Psoas muscle (tissue), 8 donors: ENCODE measurements around the gene PRDX2. TPM values are rescaled to one million over a fixed set of nuclear protein-coding genes. Genes with fewer than 3 reads are reported as not detected.

Experiments
- ATAC-seq, 4 donors: fragments of 200-7000 bp; cut with Tn5 transposase; one replicate each; pipeline ENCODE4 v1.9.1; 2020; ENCODE audit warnings: moderate library complexity in 3 of 4, mild to moderate bottlenecking in 2 of 4
- DNase-seq, 2 donors: peaks; one replicate each; pipeline ENCODE4 v3.0.0-alpha.2; 2020
- H3K27ac ChIP-seq: fragments of 200-600 bp; one replicate; pipeline ENCODE4 v1.8.0; 2022
- H3K27me3 ChIP-seq, 3 donors: fragments of 200-600 bp in 1 of 3; one replicate each; pipeline versions ENCODE4 v1.6.1 to v1.8.0; 2013 to 2022; ENCODE audit warnings: low read length in 2 of 3, mild to moderate bottlenecking in 2 of 3, moderate library complexity in 1 of 3; ENCODE audit not compliant: insufficient read depth in 3 of 3
- H3K36me3 ChIP-seq, 2 donors: fragments of 200-600 bp in 1 of 2; one replicate each; pipeline versions ENCODE4 v1.6.1 to v1.8.0; 2013 to 2022; ENCODE audit warnings: low read depth in 1 of 2, mild to moderate bottlenecking in 1 of 2, moderate library complexity in 1 of 2; ENCODE audit not compliant: insufficient read depth in 1 of 2
- H3K4me1 ChIP-seq: fragments of 200-600 bp; one replicate; pipeline ENCODE4 v1.8.0; 2022
- H3K4me3 ChIP-seq: fragments of 200-600 bp; one replicate; pipeline ENCODE4 v1.8.0; 2022; ENCODE audit warnings: mild to moderate bottlenecking
- H3K9me3 ChIP-seq: fragments of 200-600 bp; one replicate; pipeline ENCODE4 v1.8.0; 2022
- CTCF ChIP-seq: fragments of 200-600 bp; IDR thresholded peaks from one replicate; pipeline ENCODE4 v1.8.0; 2022; ENCODE audit warnings: antibody characterized with exemption
- WGBS, 3 donors: extraction: QIAGEN DNeasy Blood & Tissue Kit; methylation state at CpG; one replicate each; pipeline versions ENCODE4 v1.1.6 to v1.1.7; 2013; 5-methylcytosine and 5-hydroxymethylcytosine counted together
- intact Hi-C, 2 donors: fragments of 100-400 bp; cut with DNase I; formaldehyde crosslinking; loops; one replicate each; pipeline versions ENCODE4 v1.11.0 to v1.14.2; 2022
- polyA plus RNA-seq, 3 donors: library from polyadenylated mRNA; stranded (reverse); fragments of 200-250 nt; gene quantifications; one replicate each; pipeline ENCODE4 v1.2.3, GENCODE V29; 2013
- total RNA-seq, 4 donors: library from RNA; stranded (reverse); fragmentation: NEBNext Ultra II Directional in 2 of 4; extraction: Animal tissue kit (Norgen Biotek cat#: 25700) in 2 of 4; gene quantifications; one replicate each; pipeline versions ENCODE4 v1.2.1 to v1.2.4, GENCODE V29; 2021 to 2023
- donor health status: healthy with polysubstance abuse.
- donor health status: DM: no; HTN: no; CAD: no; lungs with moderate emphysema.
- donor health status: Bipolar disorder and iron deficiency.
- donor health status: healthy.
- donor health status: DM: yes; HTN: yes; CAD: no.
- donor health status: DM: no; HTN: no; CAD: no.
- donor health status: DM: no; HTN: no; CAD: no.
- donor health status: DM: yes; HTN: yes; CAD: no.

PRDX2 gene
- total and polyA plus RNA-seq, 7 donors = 273 to 535 (median 396) TPM

DNA sequence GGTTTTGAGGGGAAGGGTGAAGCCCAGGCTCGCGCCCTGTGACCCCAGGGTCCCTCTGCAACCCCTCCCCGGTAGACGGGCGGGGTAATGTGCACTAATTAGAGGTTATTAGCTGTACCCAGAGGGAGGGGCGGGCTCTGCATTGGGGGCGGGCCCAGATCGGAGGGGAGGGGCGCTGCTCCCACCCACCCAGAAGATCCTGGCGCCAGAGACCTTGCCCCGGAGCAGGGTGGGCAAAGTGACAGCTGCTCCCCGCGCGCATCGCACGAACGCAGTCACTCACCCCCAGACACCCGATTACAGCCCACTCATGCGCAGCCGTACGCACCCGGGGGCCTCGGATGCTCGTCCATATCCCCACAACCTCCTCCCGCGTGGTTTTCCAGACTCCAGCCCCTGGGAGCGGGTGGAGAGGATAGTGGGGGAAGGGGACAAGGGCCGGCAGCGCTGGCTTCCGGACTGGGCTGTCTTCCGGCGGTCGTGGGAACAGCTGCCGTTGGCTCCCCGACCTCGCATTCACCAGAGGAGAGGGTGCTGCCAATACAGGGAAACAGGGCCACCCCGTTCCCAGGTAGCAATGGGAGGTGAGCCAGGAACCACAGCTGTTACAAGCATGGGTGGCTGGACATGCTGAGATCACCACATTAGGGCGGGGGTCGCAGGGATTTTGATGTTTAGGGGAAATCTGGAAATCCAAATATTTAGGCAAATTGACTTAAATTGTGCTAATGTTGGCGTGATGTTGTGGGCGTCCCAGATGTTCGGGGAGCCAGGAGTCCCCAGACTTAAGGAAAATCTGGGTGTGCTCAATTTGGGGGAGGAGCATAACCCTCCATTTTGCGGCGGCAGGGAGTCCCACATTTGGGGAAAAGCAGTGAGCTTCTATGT is 23.3 kb downstream of the PRDX2 start:
- no peak for TF ChIP-seq CTCF
- peak overlapping the region; percentile 88 for H3K27ac ChIP-seq
- no peaks in the 10 kb centered on the region for H3K27me3 ChIP-seq
- ATAC-seq (peak; percentile 54 to 59 (median 55)), DNase-seq (peak; percentile 82 to 83)
- H3K9me3 ChIP-seq = no peaks in the 10 kb centered on the region
- intact Hi-C loops = no loop called here
- peaks cover 38% of the 10 kb centered on the region for H3K4me1 ChIP-seq
- H3K36me3 ChIP-seq = no peaks in the 10 kb centered on the region
- peak overlapping the region; percentile 86 for H3K4me3 ChIP-seq
- 2 to 3% (median 2%) methylated on average over 40 to 44 of the region's 44 CpGs for WGBS, 3 donors

DNA sequence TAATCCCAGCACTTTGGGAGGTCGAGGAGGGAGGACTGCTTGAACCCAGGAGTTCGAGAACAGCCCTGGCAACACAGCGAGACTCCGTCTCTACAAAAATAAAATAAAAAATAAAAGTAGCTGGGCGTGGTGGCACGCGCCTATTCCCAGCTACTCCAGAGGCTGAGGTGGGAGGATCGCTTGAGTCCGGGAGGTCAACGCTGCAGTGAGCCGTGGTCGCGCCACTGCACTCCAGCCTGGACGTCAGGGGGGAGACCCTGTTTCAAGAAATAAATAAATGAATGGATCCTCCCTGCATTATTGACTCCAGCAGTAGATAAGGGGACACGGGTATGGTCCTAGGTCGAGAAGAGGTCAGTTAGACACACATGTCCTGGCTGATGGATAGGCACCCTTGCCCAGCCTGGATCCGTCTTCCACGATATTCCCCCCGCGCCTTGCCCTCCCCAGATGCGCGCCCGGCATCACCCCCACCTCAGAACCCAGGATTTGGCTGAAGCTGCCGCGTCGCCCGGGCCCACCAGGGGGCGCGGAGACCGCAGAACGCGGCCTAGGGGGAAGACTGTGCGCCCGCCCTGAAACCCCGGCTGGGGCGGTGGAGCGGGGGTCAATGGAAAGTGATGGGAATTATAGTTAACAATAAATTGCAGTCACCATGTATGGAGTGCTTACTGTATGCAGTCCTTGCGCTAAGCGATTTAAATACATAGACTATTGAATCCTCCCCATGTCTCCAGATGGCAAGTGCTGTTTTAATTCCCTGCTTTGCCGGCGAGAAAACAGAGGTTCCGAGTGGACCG is 24.2 kb downstream of the PRDX2 start:
- DNase-seq = peak; percentile 84 to 88
- H3K9me3 ChIP-seq = no peaks in the 10 kb centered on the region
- peak; percentile 51 to 70 (median 60) for ATAC-seq
- 10 to 11% (median 11%) methylated on average over 43 of the region's 43 CpGs for WGBS, 3 donors
- H3K4me3 ChIP-seq = peak overlapping the region; percentile 86
- no peaks in the 10 kb centered on the region for H3K27me3 ChIP-seq
- peaks cover 43% of the 10 kb centered on the region for H3K4me1 ChIP-seq
- peak overlapping the region; percentile 88 for H3K27ac ChIP-seq
- peak; percentile 94 for TF ChIP-seq CTCF
- intact Hi-C loops = loop anchor here in 1 of 2 donors (1.0 kb wide), 1 partner anchor 19 kb away; no protein-coding TSS in a partner anchor
- H3K36me3 ChIP-seq = no peaks in the 10 kb centered on the region

DNA sequence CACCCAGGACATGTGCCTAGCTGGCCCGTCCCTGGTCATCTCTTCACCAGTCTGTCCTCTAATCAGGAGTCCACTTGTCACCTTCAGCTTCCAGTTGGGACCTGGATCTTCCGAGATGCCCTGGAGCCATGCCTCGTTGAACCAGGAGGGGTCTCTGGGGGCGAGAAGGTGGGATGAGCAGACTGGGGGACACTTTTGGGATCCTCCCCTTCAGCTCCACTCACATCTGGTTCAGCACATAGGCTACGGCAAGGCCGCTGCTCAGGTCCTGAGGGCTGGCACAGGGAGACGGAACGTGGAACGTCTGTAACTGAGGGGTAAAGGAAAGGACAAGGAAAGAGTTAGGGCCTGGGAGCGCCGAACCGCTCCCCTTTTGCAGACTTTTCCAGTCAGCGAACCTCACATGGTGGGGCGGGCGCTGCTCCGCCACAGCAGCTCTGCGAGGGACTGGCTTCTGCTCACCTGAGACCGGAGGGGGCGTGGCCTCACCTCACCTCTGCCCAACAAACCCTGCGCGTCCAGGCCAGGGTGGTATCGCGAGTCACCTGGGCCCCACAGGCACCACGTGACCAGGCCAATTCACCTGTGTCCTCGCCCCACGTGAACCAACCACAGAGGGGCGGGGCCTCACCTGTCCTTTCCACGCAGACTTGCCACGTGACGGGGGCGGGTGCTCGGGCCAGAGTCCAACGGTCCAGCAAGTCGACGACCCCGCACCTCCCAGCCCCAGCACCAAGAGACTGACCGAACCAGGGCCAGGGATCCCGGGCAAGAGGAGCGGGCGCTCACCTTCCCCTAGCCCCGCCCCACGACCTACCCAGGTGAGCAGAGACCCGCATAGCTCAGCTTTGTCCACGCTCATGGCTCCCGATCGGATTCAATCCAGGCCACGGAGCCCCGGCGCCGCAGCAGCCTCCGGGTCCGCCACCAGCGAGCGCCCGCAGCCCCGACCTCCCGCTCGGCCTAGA is 26.7 kb downstream of the PRDX2 start, which contains the start of gene HOOK2:
Gene HOOK2, minus strand, starts transcription at position 965 of the 968 bp plus-strand sequence. Its CDS starts 103 bp downstream, at position 862.
- Histone ChIP-seq H3K4me1 (peaks cover 50% of the 10 kb centered on the region), H3K27ac (peak within 1 kb of the TSS; percentile 90), H3K36me3 (peaks cover 0 to 9% of the 10 kb centered on the region in 2 donors), H3K9me3 (no peaks in the 10 kb centered on the region), H3K4me3 (peak within 1 kb of the TSS; percentile 76), H3K27me3 (no peaks in the 10 kb centered on the region)
- DNase-seq = no peak
- peak in 1 of 4 donors; percentile 9 for ATAC-seq
- intact Hi-C loops = no loop called here
- no peak for TF ChIP-seq CTCF
- WGBS, 3 donors = 15 to 21% (median 18%) methylated on average over 39 to 58 of the region's 58 CpGs

- H3K9me3 ChIP-seq = no peaks in the 10 kb centered on the region
- H3K27me3 ChIP-seq = no peaks in the 10 kb centered on the region
- DNase-seq (no peak), ATAC-seq (peak; percentile 16 to 63 (median 58))
- peak overlapping the region; percentile 90 for H3K27ac ChIP-seq
- H3K4me1 ChIP-seq = peaks cover 41% of the 10 kb centered on the region
- H3K4me3 ChIP-seq = no peak overlapping the region
- peak; percentile 46 for TF ChIP-seq CTCF
- 31 to 60% (median 49%) methylated on average over 2 of the region's 2 CpGs for WGBS, 3 donors
- intact Hi-C loops = loop anchor here in 1 of 2 donors (2.0 kb wide), 1 partner anchor 73 kb away; no protein-coding TSS in a partner anchor
- peaks cover 0 to 19% of the 10 kb centered on the region in 2 donors for H3K36me3 ChIP-seq
These were observed 28.0 kb downstream of the PRDX2 start for GRCh38 chr19:12773571-12773970.
